PC-3 (cell line): ENCODE results near the gene ANKRD29. TPM values are rescaled to one million over a fixed set of nuclear protein-coding genes. Genes with fewer than 3 reads are reported as not detected.

Experiments
- ATAC-seq: fragments of 200-7000 bp; cut with Tn5 transposase; 2 replicates; pipeline ENCODE4 v1.9.1; 2020; ENCODE audit warnings: mild to moderate bottlenecking, moderate library complexity
- BruUV-seq: library from RNA; stranded (reverse); fragments of 400-500 nt; replicated peaks from 2 replicates; lab custom pipeline; 2021; lab: Mats Ljungman, UMichigan
- CTCF ChIA-PET: fragments of 300-600 bp; sonication (Branson Sonifier 250); formaldehyde crosslinking; loops from one replicate; lab custom pipeline; 2022; ENCODE audit warnings: antibody characterized with exemption; lab: Charles Lee
- POLR2A ChIA-PET: fragments of 300-600 bp; sonication (Branson Sonifier 250); formaldehyde crosslinking; loops from one replicate; lab custom pipeline; 2022; ENCODE audit warnings: antibody characterized with exemption; ENCODE audit not compliant: unreplicated experiment; lab: Charles Lee
- DNase-seq: peaks from one replicate; pipeline ENCODE4 v3.0.0-alpha.2; 2015
- H2AFZ ChIP-seq: fragments of 300-600 bp; sonication (generic); 2 replicates; pipeline ENCODE4 v1.6.0; 2016; ENCODE audit warnings: antibody characterized with exemption, low read length
- H3F3A ChIP-seq: fragments of 300-600 bp; sonication (generic); one replicate; pipeline ENCODE4 v1.6.0; 2017; ENCODE audit warnings: antibody characterized with exemption, low read length, control low read depth, mild to moderate bottlenecking; ENCODE audit not compliant: unreplicated experiment
- H3K27ac ChIP-seq: fragments of 300-600 bp; sonication (generic); 2 replicates; pipeline ENCODE4 v1.5.1; 2016; ENCODE audit warnings: mild to moderate bottlenecking, low read length
- H3K27me3 ChIP-seq: fragments of 300-600 bp; sonication (generic); 2 replicates; pipeline ENCODE4 v1.6.1; 2016; ENCODE audit warnings: low read length, mixed read lengths
- H3K36me3 ChIP-seq: fragments of 300-600 bp; sonication (generic); 2 replicates; pipeline ENCODE4 v1.6.1; 2016; ENCODE audit warnings: low read depth, mixed run types, low read length, mixed read lengths
- H3K4me1 ChIP-seq: fragments of 300-600 bp; sonication (generic); 2 replicates; pipeline ENCODE4 v1.5.1; 2016; ENCODE audit warnings: low read length; ENCODE audit not compliant: insufficient read depth
- H3K4me2 ChIP-seq: fragments of 300-600 bp; sonication (generic); 2 replicates; pipeline ENCODE4 v1.6.0; 2016; ENCODE audit warnings: low read length
- H3K4me3 ChIP-seq: fragments of 300-600 bp; sonication (generic); 2 replicates; pipeline ENCODE4 v1.5.1; 2016; ENCODE audit warnings: mild to moderate bottlenecking, low read length, mixed read lengths
- H3K79me2 ChIP-seq: fragments of 300-600 bp; sonication (generic); 2 replicates; pipeline ENCODE4 v1.6.1; 2017; ENCODE audit warnings: low read length, mixed read lengths
- H3K9ac ChIP-seq: fragments of 300-600 bp; sonication (generic); 2 replicates; pipeline ENCODE4 v1.6.0; 2016; ENCODE audit warnings: mild to moderate bottlenecking, low read length
- H3K9me2 ChIP-seq: fragments of 300-600 bp; sonication (generic); replicated peaks from 2 replicates; pipeline ENCODE4 v1.6.1; 2016; ENCODE audit warnings: mixed run types, low read length, mixed read lengths
- H3K9me3 ChIP-seq: fragments of 300-600 bp; sonication (generic); 2 replicates; pipeline ENCODE4 v1.6.1; 2016; ENCODE audit warnings: low read length, mixed read lengths
- H4K20me1 ChIP-seq: fragments of 300-600 bp; sonication (generic); 2 replicates; pipeline ENCODE4 v1.6.1; 2016; ENCODE audit warnings: low read length, mixed read lengths
- EZH2 ChIP-seq: fragments of 300-600 bp; sonication (generic); IDR thresholded peaks from one replicate; pipeline ENCODE4 v1.6.1; 2017; ENCODE audit warnings: antibody characterized with exemption, mild to moderate bottlenecking, low read length; ENCODE audit not compliant: unreplicated experiment
- EZH2phosphoT487 ChIP-seq: fragments of 300-600 bp; sonication (generic); IDR thresholded peaks from 2 replicates; pipeline ENCODE4 v1.6.1; 2018; ENCODE audit warnings: mild to moderate bottlenecking, antibody characterized with exemption, low read length, borderline replicate concordance
- intact Hi-C: fragments of 100-400 bp; cut with micrococcal nuclease; formaldehyde crosslinking; loops from 2 replicates; pipeline ENCODE4 v1.9.0; 2023
- total RNA-seq: library from RNA; depleted of rRNA; stranded (reverse); fragments of >200 nt; gene quantifications from 2 replicates; pipeline ENCODE4 v1.2.3, GENCODE V29; 2014
- TF ChIP-seq, protein P1 (sequence below): fragments of 300-600 bp; sonication (generic); conservative IDR thresholded peaks from 2 replicates; pipeline ENCODE4 v1.5.1; 2017; ENCODE audit warnings: antibody characterized with exemption, low read depth, mild to moderate bottlenecking, low read length

ANKRD29 gene
- total RNA-seq, 1 experiment from 2014 or later = 31.0 TPM

DNA sequence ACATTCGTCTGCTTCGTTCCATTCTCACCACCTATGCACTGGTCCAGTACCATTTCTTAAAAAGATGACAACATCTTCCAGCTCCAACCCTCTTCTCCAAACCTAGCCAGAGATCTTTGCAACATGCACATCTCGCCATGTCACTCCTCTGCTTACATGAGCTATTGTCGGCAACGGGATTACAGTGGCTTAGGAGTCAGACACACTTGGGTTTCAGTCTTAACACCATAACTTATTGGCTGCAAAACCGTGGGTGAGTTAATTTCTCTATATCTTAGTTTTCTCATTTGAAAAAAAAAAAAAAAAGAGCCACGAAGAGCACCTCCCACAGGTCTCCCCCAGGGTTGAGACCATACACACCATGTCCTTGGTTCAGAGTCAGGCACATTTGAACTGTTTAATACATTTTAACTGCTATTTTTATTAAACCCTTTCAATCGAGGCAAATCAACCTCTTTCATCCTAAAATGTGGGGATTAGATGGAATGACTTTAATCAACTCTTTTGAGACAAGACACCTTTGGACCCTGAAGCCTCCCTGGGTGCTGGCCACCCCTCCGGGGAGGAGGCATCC is 889 bp downstream of the ANKRD29 start:
- Histone ChIP-seq H3K36me3 (no peaks in the 10 kb centered on the region), H4K20me1 (no peaks in the 10 kb centered on the region), H3K9ac (peak overlapping the region; percentile 75), H3F3A (no peaks in the 10 kb centered on the region), H2AFZ (peak overlapping the region; percentile 85), H3K79me2 (peaks cover 30% of the 10 kb centered on the region), H3K27ac (peak overlapping the region; percentile 10; the same call in 1 of the 2 replicates), H3K4me1 (peaks cover 11% of the 10 kb centered on the region; the same call in 1 of the 2 replicates), H3K4me2 (peak overlapping the region; percentile 97), H3K9me3 (no peaks in the 10 kb centered on the region), H3K4me3 (peak overlapping the region; percentile 97), H3K27me3 (no peaks in the 10 kb centered on the region), H3K9me2 (no peaks in the 10 kb centered on the region)
- ChIA-PET POLR2A (interaction anchor here (0.6 kb wide), 1 partner anchor 23 kb away, joined by 12 read pairs; no protein-coding TSS in a partner anchor), CTCF (no interaction called here)
- no TSS peak for BruUV-seq
- TF ChIP-seq EZH2 (no peak), EZH2phosphoT487 (no peak)
- TF ChIP-seq, protein P1, sequence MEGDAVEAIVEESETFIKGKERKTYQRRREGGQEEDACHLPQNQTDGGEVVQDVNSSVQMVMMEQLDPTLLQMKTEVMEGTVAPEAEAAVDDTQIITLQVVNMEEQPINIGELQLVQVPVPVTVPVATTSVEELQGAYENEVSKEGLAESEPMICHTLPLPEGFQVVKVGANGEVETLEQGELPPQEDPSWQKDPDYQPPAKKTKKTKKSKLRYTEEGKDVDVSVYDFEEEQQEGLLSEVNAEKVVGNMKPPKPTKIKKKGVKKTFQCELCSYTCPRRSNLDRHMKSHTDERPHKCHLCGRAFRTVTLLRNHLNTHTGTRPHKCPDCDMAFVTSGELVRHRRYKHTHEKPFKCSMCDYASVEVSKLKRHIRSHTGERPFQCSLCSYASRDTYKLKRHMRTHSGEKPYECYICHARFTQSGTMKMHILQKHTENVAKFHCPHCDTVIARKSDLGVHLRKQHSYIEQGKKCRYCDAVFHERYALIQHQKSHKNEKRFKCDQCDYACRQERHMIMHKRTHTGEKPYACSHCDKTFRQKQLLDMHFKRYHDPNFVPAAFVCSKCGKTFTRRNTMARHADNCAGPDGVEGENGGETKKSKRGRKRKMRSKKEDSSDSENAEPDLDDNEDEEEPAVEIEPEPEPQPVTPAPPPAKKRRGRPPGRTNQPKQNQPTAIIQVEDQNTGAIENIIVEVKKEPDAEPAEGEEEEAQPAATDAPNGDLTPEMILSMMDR = peak; percentile 10; the same call in 1 of the 2 replicates
- ATAC-seq (peak; percentile 3), DNase-seq (no peak)
- intact Hi-C loops = no loop called here

DNA sequence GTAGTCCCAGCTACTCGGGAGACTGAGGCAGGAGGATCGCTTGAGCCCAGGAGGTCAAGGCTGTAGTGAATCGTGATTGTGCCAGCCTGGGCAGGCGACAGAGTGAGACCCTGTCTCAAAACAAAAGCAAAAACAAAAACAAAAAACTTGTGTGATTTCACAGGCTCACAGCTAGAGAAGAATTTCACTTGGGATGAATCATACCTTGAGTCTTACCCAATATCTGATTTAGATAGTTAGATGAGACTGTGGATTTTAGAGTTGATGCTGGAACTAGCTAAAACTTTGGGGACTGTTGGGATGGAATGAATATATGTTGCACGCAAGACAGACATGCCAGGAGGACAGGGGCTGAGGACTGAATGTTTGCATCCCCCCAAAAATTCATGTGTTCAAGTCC is 4.4 kb downstream of the ANKRD29 start:
- H4K20me1 ChIP-seq = no peaks in the 10 kb centered on the region
- CTCF ChIA-PET = no interaction called here
- H3K9me3 ChIP-seq = no peaks in the 10 kb centered on the region
- intact Hi-C loops = no loop called here
- POLR2A ChIA-PET = no interaction called here
- no peak overlapping the region for H3K4me2 ChIP-seq
- ATAC-seq = no peak
- H3K27ac ChIP-seq = no peak overlapping the region
- no peaks in the 10 kb centered on the region for H3F3A ChIP-seq
- no peak overlapping the region for H3K4me3 ChIP-seq
- no peak for TF ChIP-seq EZH2
- no peak for TF ChIP-seq EZH2phosphoT487
- TF ChIP-seq, protein P1 = no peak
- H3K9ac ChIP-seq = no peak overlapping the region
- H3K4me1 ChIP-seq = peaks cover 11% of the 10 kb centered on the region; the same call in 1 of the 2 replicates
- peaks cover 37% of the 10 kb centered on the region for H3K79me2 ChIP-seq
- BruUV-seq = no TSS peak
- no peak overlapping the region for H2AFZ ChIP-seq
- DNase-seq = peak; percentile 27
- H3K36me3 ChIP-seq = no peaks in the 10 kb centered on the region
- H3K9me2 ChIP-seq = no peaks in the 10 kb centered on the region
- no peaks in the 10 kb centered on the region for H3K27me3 ChIP-seq

DNA sequence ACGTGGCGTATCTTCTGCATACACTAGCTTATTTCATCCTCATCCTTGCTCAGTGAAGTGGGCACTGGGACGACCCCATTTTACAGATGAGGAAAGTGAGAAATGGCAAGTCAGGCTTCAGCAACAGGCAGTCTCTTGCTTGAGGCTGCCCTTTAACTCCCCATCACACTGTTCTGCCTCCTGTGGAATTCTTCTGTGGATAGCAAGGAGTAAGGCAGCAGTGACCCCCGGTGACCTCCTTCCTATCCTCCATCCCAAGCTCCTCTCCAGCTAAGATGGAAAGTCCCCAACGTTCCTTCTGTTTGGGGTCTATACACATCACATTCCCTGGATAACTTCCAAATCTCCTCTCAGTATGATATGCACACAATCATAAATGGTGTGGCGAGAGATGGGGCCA is 10.5 kb downstream of the ANKRD29 start:
- Histone ChIP-seq H3K4me1 (peaks cover 17% of the 10 kb centered on the region), H3K36me3 (no peaks in the 10 kb centered on the region), H3K27me3 (no peaks in the 10 kb centered on the region), H3K9me3 (no peaks in the 10 kb centered on the region), H3K79me2 (0 out of 2 replicates have a peak, but pooled peaks cover 11% of the 10 kb centered on the region), H3K4me2 (no peak overlapping the region), H3K9ac (no peak overlapping the region), H3K9me2 (no peaks in the 10 kb centered on the region), H3K4me3 (no peak overlapping the region), H3K27ac (no peak overlapping the region), H2AFZ (no peak overlapping the region), H3F3A (no peaks in the 10 kb centered on the region), H4K20me1 (no peaks in the 10 kb centered on the region)
- ChIA-PET POLR2A (interaction anchor here (0.7 kb wide), 1 partner anchor 23 kb away, joined by 3 read pairs; no protein-coding TSS in a partner anchor), CTCF (interaction anchor here (1.7 kb wide), 1 partner anchor 51 kb away, joined by 5 read pairs; no protein-coding TSS in a partner anchor)
- no TSS peak for BruUV-seq
- intact Hi-C loops = no loop called here
- ATAC-seq = no peak
- TF ChIP-seq EZH2 (no peak), EZH2phosphoT487 (no peak)
- TF ChIP-seq, protein P1 = no peak
- DNase-seq = no peak
